ENCODE data around the gene CLASP1. TPM values are rescaled to one million over a fixed set of nuclear protein-coding genes. Genes with fewer than 3 reads are reported as not detected.

Gene CLASP1
- total RNA-seq, 2 donors from 2014 or later, result 63.4 to 69.5 TPM

- Mint-ChIP-seq H3K27ac (no peak overlapping the region), H3K27me3 (no peaks in the 10 kb centered on the region)
- no peak for ATAC-seq
These were observed 220.0 kb downstream of the CLASP1 start for GRCh38 chr2:121429119-121429903.

GRCh38 chr2:121427187-121427689 is 222.0 kb downstream of the CLASP1 start:
- no peak for DNase-seq
- Mint-ChIP-seq H3K4me1 (peaks cover 2% of the 10 kb centered on the region), H3K4me3 (no peak overlapping the region), H3K27me3 (no peaks in the 10 kb centered on the region), H3K36me3 (ENCODE audit: low read depth) (peaks cover 16% of the 10 kb centered on the region), H3K27ac (no peak overlapping the region)
- ATAC-seq, result no peak
- H3K9me3 ChIP-seq (ENCODE audit: control insufficient read depth, low read length, poor library complexity, severe bottlenecking), result no peaks in the 10 kb centered on the region

More at GRCh38 chr2:121429119-121429903, 220.0 kb downstream of the CLASP1 start:
- peaks cover 12% of the 10 kb centered on the region for H3K36me3 Mint-ChIP-seq (ENCODE audit: low read depth)
- H3K9me3 ChIP-seq (ENCODE audit: control insufficient read depth, low read length, poor library complexity, severe bottlenecking), result no peaks in the 10 kb centered on the region
- H3K4me3 Mint-ChIP-seq, result no peak overlapping the region
- H3K4me1 Mint-ChIP-seq, result peaks cover 2% of the 10 kb centered on the region
- no peak for DNase-seq

GRCh38 chr2:121420486-121420885 is 228.8 kb downstream of the CLASP1 start:
- no peak for ATAC-seq
- Mint-ChIP-seq H3K4me3 (no peak overlapping the region), H3K27ac (no peak overlapping the region)

DNA sequence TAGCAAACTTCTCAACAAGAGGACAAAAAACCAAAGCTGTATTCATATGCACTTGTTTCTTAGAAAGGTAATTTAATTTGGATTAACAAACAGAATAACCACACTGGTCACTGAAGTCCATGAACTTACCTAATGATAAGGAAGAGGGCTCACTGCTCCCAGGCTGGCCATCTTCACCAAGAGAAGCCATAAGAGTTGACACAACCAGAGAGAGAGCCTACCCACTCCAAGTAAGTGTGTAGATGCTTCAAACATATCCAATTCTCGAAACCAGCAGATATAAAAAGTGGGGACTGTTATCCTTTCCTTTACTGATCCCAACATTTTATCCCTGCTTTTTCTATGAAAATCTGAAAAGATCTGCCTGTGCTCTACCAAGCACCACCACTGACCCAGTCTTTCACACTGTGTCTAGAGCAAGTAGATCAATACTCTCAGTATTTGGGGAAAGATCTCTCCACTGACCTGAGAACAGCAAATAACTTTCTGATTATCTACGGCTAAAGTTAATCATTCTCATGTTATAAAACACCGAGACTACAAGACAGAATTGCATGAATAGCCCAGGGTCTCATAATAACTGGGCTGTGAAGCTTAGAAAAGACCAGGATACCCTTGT is 230.1 kb downstream of the CLASP1 start:
- Mint-ChIP-seq H3K27me3 (no peaks in the 10 kb centered on the region), H3K4me1 (peaks cover 6% of the 10 kb centered on the region), H3K27ac (no peak overlapping the region), H3K4me3 (no peak overlapping the region), H3K36me3 (ENCODE audit: low read depth) (peaks cover 6% of the 10 kb centered on the region)
- DNase-seq, result no peak
- no peaks in the 10 kb centered on the region for H3K9me3 ChIP-seq (ENCODE audit: control insufficient read depth, low read length, poor library complexity, severe bottlenecking)
- ATAC-seq, result no peak

More at GRCh38 chr2:121420486-121420885, 228.8 kb downstream of the CLASP1 start:
- Mint-ChIP-seq H3K4me1 (peaks cover 6% of the 10 kb centered on the region), H3K36me3 (ENCODE audit: low read depth) (peaks cover 6% of the 10 kb centered on the region), H3K27me3 (no peaks in the 10 kb centered on the region)
- DNase-seq, result no peak
- H3K9me3 ChIP-seq (ENCODE audit: control insufficient read depth, low read length, poor library complexity, severe bottlenecking), result no peaks in the 10 kb centered on the region

GRCh38 chr2:121418494-121419058 is 230.7 kb downstream of the CLASP1 start:
- Mint-ChIP-seq H3K27ac (peak overlapping the region; percentile 21), H3K27me3 (no peaks in the 10 kb centered on the region), H3K36me3 (ENCODE audit: low read depth) (peaks cover 2% of the 10 kb centered on the region), H3K4me1 (peaks cover 6% of the 10 kb centered on the region), H3K4me3 (no peak overlapping the region)
- H3K9me3 ChIP-seq (ENCODE audit: control insufficient read depth, low read length, poor library complexity, severe bottlenecking), result no peaks in the 10 kb centered on the region
- DNase-seq, result no peak
- no peak for ATAC-seq

GRCh38 chr2:121417826-121418225 is 231.4 kb downstream of the CLASP1 start:
- H3K27me3 Mint-ChIP-seq, result no peaks in the 10 kb centered on the region
- H3K4me3 Mint-ChIP-seq, result no peak overlapping the region
- H3K27ac Mint-ChIP-seq, result no peak overlapping the region
- DNase-seq (no peak), ATAC-seq (no peak)
- peaks cover 8% of the 10 kb centered on the region for H3K4me1 Mint-ChIP-seq
- H3K9me3 ChIP-seq (ENCODE audit: control insufficient read depth, low read length, poor library complexity, severe bottlenecking), result no peaks in the 10 kb centered on the region
- peaks cover 2% of the 10 kb centered on the region for H3K36me3 Mint-ChIP-seq (ENCODE audit: low read depth)

DNA sequence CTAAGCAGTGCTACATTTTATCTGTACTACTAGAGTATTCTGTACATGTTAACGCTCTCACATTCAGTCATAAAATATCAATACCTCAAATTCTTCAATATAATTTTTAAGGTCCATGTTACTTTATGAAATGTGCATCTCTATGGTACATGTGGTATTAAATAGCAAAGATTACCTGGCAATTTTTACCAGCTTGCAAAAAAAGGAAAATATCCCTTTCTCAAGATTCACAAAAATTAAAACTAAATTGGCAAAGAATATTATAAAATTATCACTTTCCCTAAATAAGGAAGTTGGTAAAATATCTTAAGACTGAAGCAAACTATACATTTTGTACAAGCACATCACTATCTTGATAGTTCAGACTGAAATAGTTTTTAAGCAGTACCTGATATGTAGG is 233.5 kb downstream of the CLASP1 start:
- Mint-ChIP-seq H3K36me3 (ENCODE audit: low read depth) (peaks cover 2% of the 10 kb centered on the region), H3K4me3 (no peak overlapping the region), H3K27ac (no peak overlapping the region), H3K4me1 (peaks cover 8% of the 10 kb centered on the region), H3K27me3 (no peaks in the 10 kb centered on the region)
- no peak for ATAC-seq
- DNase-seq, result no peak
- no peaks in the 10 kb centered on the region for H3K9me3 ChIP-seq (ENCODE audit: control insufficient read depth, low read length, poor library complexity, severe bottlenecking)

- H3K27me3 Mint-ChIP-seq, result no peaks in the 10 kb centered on the region
- H3K4me1 Mint-ChIP-seq, result peaks cover 3% of the 10 kb centered on the region
- H3K27ac Mint-ChIP-seq, result no peak overlapping the region
- no peaks in the 10 kb centered on the region for H3K9me3 ChIP-seq (ENCODE audit: control insufficient read depth, low read length, poor library complexity, severe bottlenecking)
- H3K36me3 Mint-ChIP-seq (ENCODE audit: low read depth), result peaks cover 8% of the 10 kb centered on the region
- ATAC-seq (no peak), DNase-seq (no peak)
- H3K4me3 Mint-ChIP-seq, result no peak overlapping the region
These were observed 236.9 kb downstream of the CLASP1 start for GRCh38 chr2:121412349-121412748.

DNA sequence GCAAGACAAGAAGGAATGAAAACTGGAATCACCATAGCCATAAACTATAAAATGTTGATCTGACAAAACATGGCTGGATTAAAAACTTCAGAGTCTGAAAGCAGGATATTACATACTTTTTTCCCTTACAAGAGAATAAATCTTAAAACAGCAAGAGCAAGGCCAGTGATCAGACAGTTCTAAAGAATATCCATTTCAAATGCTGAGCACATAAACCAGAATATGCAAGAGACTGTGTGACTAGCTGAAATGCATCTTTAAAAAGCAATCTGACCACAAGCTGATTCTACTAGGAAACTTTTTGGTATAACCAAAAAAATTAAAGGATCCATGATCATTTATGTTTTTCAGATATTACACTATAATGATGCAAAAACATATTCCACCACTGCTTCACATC is 239.3 kb downstream of the CLASP1 start:
- Mint-ChIP-seq H3K27ac (peak overlapping the region; percentile 34), H3K4me1 (peaks cover 3% of the 10 kb centered on the region), H3K36me3 (ENCODE audit: low read depth) (peaks cover 5% of the 10 kb centered on the region), H3K4me3 (no peak overlapping the region), H3K27me3 (no peaks in the 10 kb centered on the region)
- DNase-seq, result no peak
- no peaks in the 10 kb centered on the region for H3K9me3 ChIP-seq (ENCODE audit: control insufficient read depth, low read length, poor library complexity, severe bottlenecking)
- no peak for ATAC-seq

- no peaks in the 10 kb centered on the region for H3K9me3 ChIP-seq (ENCODE audit: control insufficient read depth, low read length, poor library complexity, severe bottlenecking)
- Mint-ChIP-seq H3K4me1 (peaks cover 3% of the 10 kb centered on the region), H3K4me3 (no peak overlapping the region), H3K36me3 (ENCODE audit: low read depth) (peaks cover 5% of the 10 kb centered on the region), H3K27me3 (no peaks in the 10 kb centered on the region), H3K27ac (peak overlapping the region; percentile 34)
- ATAC-seq, result no peak
- no peak for DNase-seq
These were observed 239.9 kb downstream of the CLASP1 start for GRCh38 chr2:121409388-121409787.

DNA sequence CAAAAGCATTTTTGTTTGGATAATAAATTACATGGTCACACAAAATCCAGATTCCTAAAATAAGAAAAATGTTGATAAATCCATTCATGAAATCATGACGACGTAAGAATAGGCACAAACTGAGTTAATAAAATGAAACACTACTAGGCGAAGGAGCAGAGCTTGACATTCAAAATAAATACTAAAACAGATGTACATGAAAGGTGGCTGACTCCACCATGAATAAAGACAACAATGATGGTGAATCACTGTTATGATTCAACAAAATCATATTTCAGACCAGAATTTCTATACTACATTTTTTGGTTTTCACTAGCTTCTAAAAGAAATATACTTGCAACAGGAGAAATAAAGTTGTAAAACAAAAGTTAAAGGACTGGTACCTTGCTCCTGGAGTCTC is 240.6 kb downstream of the CLASP1 start:
- ATAC-seq, result no peak
- Mint-ChIP-seq H3K36me3 (ENCODE audit: low read depth) (peaks cover 5% of the 10 kb centered on the region), H3K4me1 (peaks cover 3% of the 10 kb centered on the region), H3K27ac (no peak overlapping the region), H3K4me3 (no peak overlapping the region), H3K27me3 (no peaks in the 10 kb centered on the region)
- H3K9me3 ChIP-seq (ENCODE audit: control insufficient read depth, low read length, poor library complexity, severe bottlenecking), result no peaks in the 10 kb centered on the region
- no peak for DNase-seq

GRCh38 chr2:121405233-121405632 is 244.0 kb downstream of the CLASP1 start:
- H3K27me3 Mint-ChIP-seq, result no peaks in the 10 kb centered on the region

GRCh38 chr2:121400201-121400600 is 249.1 kb downstream of the CLASP1 start:
- Mint-ChIP-seq H3K36me3 (ENCODE audit: low read depth) (peaks cover 5% of the 10 kb centered on the region), H3K27ac (no peak overlapping the region), H3K4me3 (no peak overlapping the region), H3K27me3 (no peaks in the 10 kb centered on the region), H3K4me1 (no peaks in the 10 kb centered on the region)
- ATAC-seq, result no peak
- no peak for DNase-seq
- no peaks in the 10 kb centered on the region for H3K9me3 ChIP-seq (ENCODE audit: control insufficient read depth, low read length, poor library complexity, severe bottlenecking)

More at GRCh38 chr2:121405233-121405632, 244.0 kb downstream of the CLASP1 start:
- Mint-ChIP-seq H3K4me3 (no peak overlapping the region), H3K4me1 (no peaks in the 10 kb centered on the region), H3K36me3 (ENCODE audit: low read depth) (peaks cover 10% of the 10 kb centered on the region), H3K27ac (no peak overlapping the region)
- ATAC-seq (no peak), DNase-seq (no peak)
- H3K9me3 ChIP-seq (ENCODE audit: control insufficient read depth, low read length, poor library complexity, severe bottlenecking), result no peaks in the 10 kb centered on the region
